ENCODE results near the gene SARDH. TPM values are rescaled to one million over a fixed set of nuclear protein-coding genes. Genes with fewer than 3 reads are reported as not detected.

Gene SARDH
- total RNA-seq, 2 donors from 2014 or later = 8.4 to 11.2 TPM

GRCh38 chr9:133666387-133666786 lies 71.8 kb downstream of the SARDH start:
- Mint-ChIP-seq H3K9me3 (peaks cover 4% of the 10 kb centered on the region), H3K27ac (no peak overlapping the region)
- WGBS, 2 experiments (ENCODE audit: insufficient coverage in 1 of 2, insufficient read length in 1 of 2) = 89% methylated on average over 6 to 9 of the region's 9 CpGs

DNA sequence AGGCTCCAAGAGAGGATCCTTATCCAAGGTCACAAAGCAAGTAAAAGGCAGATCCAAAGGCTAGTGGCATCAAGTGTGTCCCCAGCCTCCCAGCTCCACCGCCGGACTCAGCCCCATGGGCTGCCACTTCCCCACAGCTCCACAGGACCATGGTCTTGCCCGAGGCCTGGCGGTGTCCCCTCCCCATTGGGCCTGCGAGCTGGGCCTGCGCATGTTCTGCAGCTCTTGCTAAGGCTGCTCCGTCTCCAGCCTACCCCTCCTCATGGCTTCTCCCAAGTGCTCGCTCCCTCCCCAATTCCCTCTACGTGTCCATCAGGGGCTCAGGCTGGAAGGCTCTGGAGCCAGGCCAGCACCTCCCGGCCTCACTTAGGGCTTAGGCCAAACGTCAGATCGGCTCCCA lies 72.6 kb downstream of the SARDH start:
- Mint-ChIP-seq H3K9me3 (peaks cover 4% of the 10 kb centered on the region), H3K36me3 (ENCODE audit: low read depth) (no peaks in the 10 kb centered on the region), H3K27ac (no peak overlapping the region), H3K27me3 (ENCODE audit: insufficient read depth) (peaks cover 2% of the 10 kb centered on the region), H3K4me3 (no peak overlapping the region), H3K4me1 (no peaks in the 10 kb centered on the region)
- Histone ChIP-seq H3K9ac (ENCODE audit: extremely low read depth, low read length, poor library complexity, severe bottlenecking) (no peak overlapping the region), H3K27ac (ENCODE audit: low read depth, low read length) (no peak overlapping the region), H3K36me3 (ENCODE audit: control insufficient read depth, insufficient read depth, low read length) (no peaks in the 10 kb centered on the region), H3K27me3 (ENCODE audit: control insufficient read depth, insufficient read depth, low read length, poor library complexity, severe bottlenecking) (no peaks in the 10 kb centered on the region), H3K4me3 (ENCODE audit: low read length) (no peak overlapping the region), H3K4me1 (ENCODE audit: control insufficient read depth, insufficient read depth, low read length) (no peaks in the 10 kb centered on the region), H3K9me3 (ENCODE audit: control insufficient read depth, low read length) (no peaks in the 10 kb centered on the region)
- TF ChIP-seq, protein P1, sequence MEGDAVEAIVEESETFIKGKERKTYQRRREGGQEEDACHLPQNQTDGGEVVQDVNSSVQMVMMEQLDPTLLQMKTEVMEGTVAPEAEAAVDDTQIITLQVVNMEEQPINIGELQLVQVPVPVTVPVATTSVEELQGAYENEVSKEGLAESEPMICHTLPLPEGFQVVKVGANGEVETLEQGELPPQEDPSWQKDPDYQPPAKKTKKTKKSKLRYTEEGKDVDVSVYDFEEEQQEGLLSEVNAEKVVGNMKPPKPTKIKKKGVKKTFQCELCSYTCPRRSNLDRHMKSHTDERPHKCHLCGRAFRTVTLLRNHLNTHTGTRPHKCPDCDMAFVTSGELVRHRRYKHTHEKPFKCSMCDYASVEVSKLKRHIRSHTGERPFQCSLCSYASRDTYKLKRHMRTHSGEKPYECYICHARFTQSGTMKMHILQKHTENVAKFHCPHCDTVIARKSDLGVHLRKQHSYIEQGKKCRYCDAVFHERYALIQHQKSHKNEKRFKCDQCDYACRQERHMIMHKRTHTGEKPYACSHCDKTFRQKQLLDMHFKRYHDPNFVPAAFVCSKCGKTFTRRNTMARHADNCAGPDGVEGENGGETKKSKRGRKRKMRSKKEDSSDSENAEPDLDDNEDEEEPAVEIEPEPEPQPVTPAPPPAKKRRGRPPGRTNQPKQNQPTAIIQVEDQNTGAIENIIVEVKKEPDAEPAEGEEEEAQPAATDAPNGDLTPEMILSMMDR (conservative IDR thresholded peaks at IDR 0.05) = no peak
- DNase-seq = no peak
- 88 to 92% methylated on average over 6 to 12 of the region's 12 CpGs for WGBS, 2 experiments (ENCODE audit: insufficient coverage in 1 of 2, insufficient read length in 1 of 2)

More at GRCh38 chr9:133666387-133666786, 71.8 kb downstream of the SARDH start:
- Histone ChIP-seq H3K9ac (ENCODE audit: extremely low read depth, low read length, poor library complexity, severe bottlenecking) (no peak overlapping the region), H3K9me3 (ENCODE audit: control insufficient read depth, low read length) (no peaks in the 10 kb centered on the region), H3K4me1 (ENCODE audit: control insufficient read depth, insufficient read depth, low read length) (no peaks in the 10 kb centered on the region), H3K27ac (ENCODE audit: low read depth, low read length) (no peak overlapping the region), H3K27me3 (ENCODE audit: control insufficient read depth, insufficient read depth, low read length, poor library complexity, severe bottlenecking) (no peaks in the 10 kb centered on the region), H3K4me3 (ENCODE audit: low read length) (no peak overlapping the region), H3K36me3 (ENCODE audit: control insufficient read depth, insufficient read depth, low read length) (no peaks in the 10 kb centered on the region)
- H3K27me3 Mint-ChIP-seq (ENCODE audit: insufficient read depth) = no peaks in the 10 kb centered on the region
- no peaks in the 10 kb centered on the region for H3K36me3 Mint-ChIP-seq (ENCODE audit: low read depth)
- DNase-seq = no peak
- TF ChIP-seq, protein P1 (conservative IDR thresholded peaks at IDR 0.05) = no peak
- H3K4me3 Mint-ChIP-seq = no peak overlapping the region
- no peaks in the 10 kb centered on the region for H3K4me1 Mint-ChIP-seq

DNA sequence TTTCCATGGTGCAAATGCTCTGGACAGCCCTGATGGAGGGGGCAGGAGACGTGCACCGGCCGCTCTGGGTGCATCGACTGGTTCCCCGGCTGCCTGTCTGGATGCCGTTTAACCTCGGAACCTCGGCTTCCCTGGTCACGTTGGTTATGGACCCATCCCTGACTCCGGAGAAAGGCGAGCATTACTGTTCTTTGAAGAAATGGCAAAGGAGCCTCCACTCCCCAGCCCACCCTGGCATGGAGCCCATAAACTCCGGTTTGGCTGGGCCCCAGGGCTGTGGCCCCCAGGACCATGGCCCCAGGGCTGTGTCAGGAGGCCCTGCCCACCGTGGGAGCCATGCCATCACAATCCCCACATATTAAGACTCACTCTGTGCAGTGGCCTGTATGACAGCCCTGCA lies 73.1 kb downstream of the SARDH start:
- peaks cover 7% of the 10 kb centered on the region for H3K27me3 Mint-ChIP-seq (ENCODE audit: insufficient read depth)

More for the DNA sequence above, 73.1 kb downstream of the SARDH start:
- no peak overlapping the region for H3K4me3 ChIP-seq (ENCODE audit: low read length)
- no peak for DNase-seq
- H3K9ac ChIP-seq (ENCODE audit: extremely low read depth, low read length, poor library complexity, severe bottlenecking) = no peak overlapping the region
- TF ChIP-seq, protein P1 (conservative IDR thresholded peaks at IDR 0.05) = no peak
- no peaks in the 10 kb centered on the region for H3K4me1 ChIP-seq (ENCODE audit: control insufficient read depth, insufficient read depth, low read length)
- H3K4me3 Mint-ChIP-seq = no peak overlapping the region
- H3K27ac Mint-ChIP-seq = no peak overlapping the region
- no peaks in the 10 kb centered on the region for H3K4me1 Mint-ChIP-seq
- H3K9me3 Mint-ChIP-seq = peaks cover 4% of the 10 kb centered on the region
- H3K9me3 ChIP-seq (ENCODE audit: control insufficient read depth, low read length) = no peaks in the 10 kb centered on the region
- 93 to 99% methylated on average over 11 to 13 of the region's 13 CpGs for WGBS, 2 experiments (ENCODE audit: insufficient coverage in 1 of 2, insufficient read length in 1 of 2)
- H3K27ac ChIP-seq (ENCODE audit: low read depth, low read length) = no peak overlapping the region
- H3K27me3 ChIP-seq (ENCODE audit: control insufficient read depth, insufficient read depth, low read length, poor library complexity, severe bottlenecking) = peaks cover 1% of the 10 kb centered on the region
- H3K36me3 ChIP-seq (ENCODE audit: control insufficient read depth, insufficient read depth, low read length) = no peaks in the 10 kb centered on the region
- no peaks in the 10 kb centered on the region for H3K36me3 Mint-ChIP-seq (ENCODE audit: low read depth)

All from endodermal cell (in vitro differentiated cells).